Fibroblast of lung (primary cell): ENCODE results near the gene ARL15.

Experiments used
- EZH2 ChIP-seq: IDR thresholded peaks from 2 replicates; pipeline ENCODE4 v1.5.1; 2012; ENCODE audit warnings: low read length, control low read depth, mild to moderate bottlenecking; ENCODE audit errors: missing control alignments
- TF ChIP-seq, protein P1 (sequence below), 2 donors: IDR thresholded peaks in 1 of 2; conservative IDR thresholded peaks in 1 of 2; 1 replicate in 1 of 2; 2 replicates in 1 of 2; pipeline ENCODE4 v1.5.1; 2011 to 2012; ENCODE audit warnings: low read length in 2 of 2, control low read depth in 1 of 2, inconsistent platforms in 1 of 2, low read depth in 1 of 2, mild to moderate bottlenecking in 1 of 2

DNA sequence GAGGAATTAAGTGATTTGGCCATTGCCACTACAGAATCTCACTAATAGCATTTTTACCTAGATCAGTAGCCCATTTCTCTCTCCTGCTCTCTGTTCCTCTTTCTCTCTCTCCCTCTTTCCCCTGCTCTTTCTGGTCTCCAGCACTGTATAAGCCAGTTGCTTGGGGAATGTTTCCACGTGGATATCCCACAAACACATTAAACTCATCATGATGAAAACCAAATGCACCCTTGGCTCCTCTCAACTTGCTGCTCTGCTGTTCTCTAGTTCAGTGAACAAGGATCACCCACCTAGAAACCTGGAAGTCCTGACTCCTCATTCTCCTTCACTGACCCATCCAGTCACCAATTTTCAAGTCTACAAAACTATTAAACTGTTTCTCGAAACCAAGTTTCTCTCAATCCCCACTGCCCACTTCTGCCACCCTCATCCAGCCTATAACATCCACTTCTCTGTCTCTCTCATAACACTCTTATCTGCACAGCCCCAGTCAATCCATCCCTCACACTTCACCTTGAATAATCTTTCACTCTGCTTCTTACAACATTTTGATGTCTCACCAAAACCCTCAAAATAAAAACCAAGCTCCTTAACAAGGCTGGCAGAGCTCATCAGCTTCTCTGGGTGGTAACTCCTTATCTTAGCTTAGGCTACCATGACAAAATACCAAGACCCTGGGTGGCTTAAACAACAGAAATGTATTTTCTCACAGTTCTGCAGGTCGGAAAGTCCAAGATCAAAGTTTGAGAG lies 79.3 kb downstream of the ARL15 start:
- TF ChIP-seq, protein P1, sequence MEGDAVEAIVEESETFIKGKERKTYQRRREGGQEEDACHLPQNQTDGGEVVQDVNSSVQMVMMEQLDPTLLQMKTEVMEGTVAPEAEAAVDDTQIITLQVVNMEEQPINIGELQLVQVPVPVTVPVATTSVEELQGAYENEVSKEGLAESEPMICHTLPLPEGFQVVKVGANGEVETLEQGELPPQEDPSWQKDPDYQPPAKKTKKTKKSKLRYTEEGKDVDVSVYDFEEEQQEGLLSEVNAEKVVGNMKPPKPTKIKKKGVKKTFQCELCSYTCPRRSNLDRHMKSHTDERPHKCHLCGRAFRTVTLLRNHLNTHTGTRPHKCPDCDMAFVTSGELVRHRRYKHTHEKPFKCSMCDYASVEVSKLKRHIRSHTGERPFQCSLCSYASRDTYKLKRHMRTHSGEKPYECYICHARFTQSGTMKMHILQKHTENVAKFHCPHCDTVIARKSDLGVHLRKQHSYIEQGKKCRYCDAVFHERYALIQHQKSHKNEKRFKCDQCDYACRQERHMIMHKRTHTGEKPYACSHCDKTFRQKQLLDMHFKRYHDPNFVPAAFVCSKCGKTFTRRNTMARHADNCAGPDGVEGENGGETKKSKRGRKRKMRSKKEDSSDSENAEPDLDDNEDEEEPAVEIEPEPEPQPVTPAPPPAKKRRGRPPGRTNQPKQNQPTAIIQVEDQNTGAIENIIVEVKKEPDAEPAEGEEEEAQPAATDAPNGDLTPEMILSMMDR (conservative IDR thresholded peaks at IDR 0.05 in 1 of 2, IDR thresholded peaks at IDR 0.05 in 1 of 2; ENCODE audit: low read depth in 1 of 2, low read length in 2 of 2): no peak
- no peak for TF ChIP-seq EZH2
